Suprapubic skin (tissue), 4 donors: ENCODE data around the gene NEB.

Experiments
- CTCF ChIP-seq, 2 donors: fragments of 200-600 bp in 1 of 2; fragments of 450-650 bp in 1 of 2; sonication (generic) in 1 of 2; IDR thresholded peaks; one replicate each; pipeline ENCODE4 v1.5.1; 2016 to 2019; ENCODE audit warnings: antibody characterized with exemption in 2 of 2, mild to moderate bottlenecking in 1 of 2, moderate library complexity in 1 of 2
- EP300 ChIP-seq: sonication (generic); formaldehyde crosslinking; IDR thresholded peaks from one replicate; pipeline ENCODE4 v1.6.1; 2017; ENCODE audit warnings: antibody characterized with exemption
- POLR2A ChIP-seq, 2 donors: fragments of 450-650 bp; IDR thresholded peaks; one replicate each; pipeline ENCODE4 v1.6.1; 2017; ENCODE audit warnings: antibody characterized with exemption in 2 of 2, mild to moderate bottlenecking in 2 of 2, moderate library complexity in 2 of 2
- POLR2AphosphoS5 ChIP-seq, 3 donors: sonication (generic); formaldehyde crosslinking; IDR thresholded peaks; one replicate each; pipeline ENCODE4 v1.6.1; 2017; ENCODE audit warnings: antibody characterized with exemption in 3 of 3

- no peak for TF ChIP-seq CTCF (IDR thresholded peaks at IDR 0.05)
- TF ChIP-seq POLR2AphosphoS5 (IDR thresholded peaks at IDR 0.05) = no peak
- TF ChIP-seq EP300 = no peak
- TF ChIP-seq POLR2A (IDR thresholded peaks at IDR 0.05) = no peak
Observed at GRCh38 chr2:151610310-151610709, 124.0 kb downstream of the NEB start.
